ENCODE measurements around the gene TACC2. TPM values are rescaled to one million over a fixed set of nuclear protein-coding genes. Genes with fewer than 3 reads are reported as not detected.
A peak's percentile ranks its signal among the peaks of the same experiment; 100 is the strongest.

Gene TACC2
- total RNA-seq, 4 donors from 2014 or later = 63.1 to 102 (median 74.9) TPM

- H3K9me3 ChIP-seq = no peaks in the 10 kb centered on the region
- peaks cover 0 to 91% of the 10 kb centered on the region in 2 donors for H3K36me3 ChIP-seq
- TF ChIP-seq EP300 (IDR thresholded peaks at IDR 0.05) = no peak
- no peak for TF ChIP-seq POLR2AphosphoS5 (IDR thresholded peaks at IDR 0.05)
- no peak for TF ChIP-seq POLR2A (IDR thresholded peaks at IDR 0.05)
- no peak for TF ChIP-seq CTCF (IDR thresholded peaks at IDR 0.05)
- H3K4me1 ChIP-seq = peaks cover 0 to 11% (median 0%) of the 10 kb centered on the region in 3 donors
- no peak for ATAC-seq
- WGBS, 2 donors (ENCODE audit: low coverage in 1 of 2) = 89 to 100% methylated on average over 1 to 2 of the region's 10 CpGs
- H3K4me3 ChIP-seq = no peak overlapping the region
- H3K27me3 ChIP-seq = no peaks in the 10 kb centered on the region
- no peak overlapping the region for H3K27ac ChIP-seq
These were observed 261.2 kb downstream of the TACC2 start for GRCh38 chr10:122249991-122250750.

DNA sequence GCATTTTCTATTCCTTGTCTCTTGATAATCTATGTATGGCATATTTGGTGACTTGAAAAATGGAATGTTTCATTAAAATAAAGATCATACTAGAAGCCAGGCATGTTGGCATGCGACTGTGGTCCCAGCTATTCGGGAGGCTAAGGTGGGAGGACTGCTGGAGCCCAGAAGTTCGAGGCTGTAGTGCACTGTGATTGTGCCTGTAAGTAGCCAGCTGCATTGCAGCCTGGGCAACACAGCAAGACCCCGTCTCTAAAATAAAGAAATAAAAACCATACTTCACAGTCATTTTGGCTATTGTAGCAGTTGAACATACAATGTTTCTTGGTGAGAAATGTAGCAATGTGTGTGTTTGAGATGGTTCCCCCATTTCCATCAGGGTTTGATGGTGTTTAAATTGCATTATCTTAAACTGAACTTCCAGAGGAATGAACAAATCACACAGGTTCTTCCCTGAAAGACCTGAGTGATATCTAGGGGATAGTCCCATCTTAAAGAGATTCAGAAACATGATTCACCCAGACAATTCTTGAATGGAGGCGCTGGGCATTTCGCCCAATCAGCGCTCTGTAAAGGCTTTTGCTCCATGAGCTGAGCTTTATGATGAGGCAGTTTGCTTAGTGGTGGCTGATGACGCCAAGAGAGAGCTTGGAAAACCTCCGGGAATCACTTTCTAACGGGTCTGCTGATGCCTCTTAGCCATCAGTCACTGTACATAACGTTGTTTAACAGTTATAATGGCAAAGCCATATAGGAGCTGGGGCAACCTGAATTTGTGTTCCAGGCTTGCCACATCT, 262.7 kb downstream of the TACC2 start:
- Histone ChIP-seq H3K36me3 (peaks cover 0 to 89% of the 10 kb centered on the region in 2 donors), H3K27me3 (no peaks in the 10 kb centered on the region), H3K4me3 (no peak overlapping the region), H3K4me1 (peaks cover 0 to 11% (median 0%) of the 10 kb centered on the region in 3 donors), H3K27ac (no peak overlapping the region), H3K9me3 (no peaks in the 10 kb centered on the region)
- TF ChIP-seq EP300 (IDR thresholded peaks at IDR 0.05) (no peak), CTCF (IDR thresholded peaks at IDR 0.05) (no peak), POLR2AphosphoS5 (IDR thresholded peaks at IDR 0.05) (no peak), POLR2A (IDR thresholded peaks at IDR 0.05) (no peak)
- 91 to 93% methylated on average over 5 to 8 of the region's 11 CpGs for WGBS, 2 donors (ENCODE audit: low coverage in 1 of 2)
- no peak for ATAC-seq

DNA sequence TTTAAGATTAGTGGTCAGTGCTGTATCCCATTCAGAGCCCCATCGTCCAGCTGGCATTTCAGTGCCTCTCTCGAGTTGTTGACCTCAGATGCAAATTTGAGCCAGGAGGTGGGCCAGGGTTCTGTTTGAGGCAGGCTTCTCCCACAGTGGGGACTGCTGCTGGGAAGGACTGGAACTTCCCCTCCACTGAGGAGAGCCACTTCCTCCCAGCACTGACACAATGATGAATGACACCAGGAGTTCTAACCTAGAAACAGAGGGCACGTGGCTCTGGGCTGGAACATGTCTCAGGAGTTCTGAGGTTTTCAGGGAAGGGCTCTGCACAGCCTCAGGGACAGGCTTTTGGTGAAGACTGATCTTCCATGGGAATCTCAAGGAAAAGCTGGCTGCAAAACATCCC, 263.8 kb downstream of the TACC2 start:
- H3K4me3 ChIP-seq = no peak overlapping the region
- TF ChIP-seq POLR2AphosphoS5 (IDR thresholded peaks at IDR 0.05) (peak; percentile 48), POLR2A (IDR thresholded peaks at IDR 0.05) (no peak)
- peaks cover 0 to 79% of the 10 kb centered on the region in 2 donors for H3K36me3 ChIP-seq
- H3K9me3 ChIP-seq = no peaks in the 10 kb centered on the region
- ATAC-seq = peak; percentile 29
- no CpG with 5 or more reads among the region's 3 CpGs for WGBS, 2 donors (ENCODE audit: low coverage in 1 of 2)
- peaks cover 0 to 12% (median 0%) of the 10 kb centered on the region in 3 donors for H3K4me1 ChIP-seq
- peak overlapping the region in 3 of 4 donors; percentile 30 to 55 (median 32) for H3K27ac ChIP-seq
- no peaks in the 10 kb centered on the region for H3K27me3 ChIP-seq

DNA sequence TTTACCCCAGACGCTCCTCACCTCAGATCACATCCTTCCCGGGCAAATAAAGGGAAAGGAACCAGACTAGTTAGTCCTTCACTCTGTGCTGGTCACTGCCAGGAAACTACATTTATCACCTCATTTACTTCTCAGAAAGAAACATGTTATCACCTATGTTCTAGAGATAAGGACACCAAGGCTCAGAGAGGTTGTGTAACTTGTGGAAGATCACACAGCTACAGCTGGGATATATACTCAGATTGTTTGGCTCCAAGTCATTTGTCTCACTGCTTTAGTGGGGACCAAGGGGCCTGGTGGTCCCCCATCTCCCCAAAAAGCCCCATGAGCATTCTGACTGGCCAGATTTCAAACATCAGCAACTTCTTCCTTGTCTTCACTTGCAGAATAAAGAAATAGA, 264.6 kb downstream of the TACC2 start:
- H3K4me1 ChIP-seq = peaks cover 0 to 20% (median 1%) of the 10 kb centered on the region in 3 donors
- H3K27me3 ChIP-seq = no peaks in the 10 kb centered on the region
- no peak for TF ChIP-seq EP300 (IDR thresholded peaks at IDR 0.05)
- no peak for TF ChIP-seq CTCF (IDR thresholded peaks at IDR 0.05)
- no peak for TF ChIP-seq POLR2A (IDR thresholded peaks at IDR 0.05)
- H3K27ac ChIP-seq = peak overlapping the region in 2 of 4 donors; percentile 30 to 55
- 100% methylated on average over 2 of the region's 2 CpGs; no CpG with 5 or more reads in 1 of the 2 donors for WGBS, 2 donors (ENCODE audit: low coverage in 1 of 2)
- no peaks in the 10 kb centered on the region for H3K9me3 ChIP-seq
- no peak for ATAC-seq
- H3K4me3 ChIP-seq = no peak overlapping the region
- peaks cover 0 to 76% of the 10 kb centered on the region in 2 donors for H3K36me3 ChIP-seq

- Histone ChIP-seq H3K27me3 (no peaks in the 10 kb centered on the region), H3K36me3 (peaks cover 0 to 68% of the 10 kb centered on the region in 2 donors), H3K4me1 (peaks cover 0 to 25% (median 4%) of the 10 kb centered on the region in 3 donors), H3K27ac (no peak overlapping the region), H3K4me3 (no peak overlapping the region), H3K9me3 (no peaks in the 10 kb centered on the region)
- TF ChIP-seq POLR2A (IDR thresholded peaks at IDR 0.05) = no peak
- no peak for TF ChIP-seq CTCF (IDR thresholded peaks at IDR 0.05)
- no peak for TF ChIP-seq EP300 (IDR thresholded peaks at IDR 0.05)
- TF ChIP-seq POLR2AphosphoS5 (IDR thresholded peaks at IDR 0.05) = no peak
- 84% methylated on average over 3 of the region's 5 CpGs; no CpG with 5 or more reads in 1 of the 2 donors for WGBS, 2 donors (ENCODE audit: low coverage in 1 of 2)
- no peak for ATAC-seq
These were observed 265.9 kb downstream of the TACC2 start for GRCh38 chr10:122254831-122255230.

Measured in gastroesophageal sphincter (tissue), 4 donors.